Endometrial microvascular endothelial cells (primary cell): ENCODE results near the gene GUCA1A. TPM values are rescaled to one million over a fixed set of nuclear protein-coding genes. Genes with fewer than 3 reads are reported as not detected.

ENCODE experiments used
- in situ Hi-C: cut with HindIII; loops from 2 replicates; pipeline ENCODE4 v1.10.0; 2017; ENCODE audit warnings: low sequenced_read_pairs, low pct_unique_long_range_greater_than_20kb; ENCODE audit errors: inconsistent ontology term
- total RNA-seq: library from RNA; depleted of rRNA; stranded (reverse); fragments of >200 nt; gene quantifications from one replicate; pipeline ENCODE4 v1.2.3, GENCODE V29; 2015; ENCODE audit errors: inconsistent ontology term

Gene GUCA1A
- total RNA-seq: not detected

- in situ Hi-C loops: no loop called here
Measured at GRCh38 chr6:42173101-42173500, at the start of gene GUCA1A. Gene GUCA1A (plus strand): TSS chr6:42173364. CDS start chr6:42173614, 250 bp downstream.

GRCh38 chr6:42123379-42124103 is 49.6 kb upstream of the GUCA1A start:
- in situ Hi-C loops: no loop called here

- in situ Hi-C loops: no loop called here
Measured at GRCh38 chr6:42124223-42124836, 48.8 kb upstream of the GUCA1A start.

GRCh38 chr6:42125231-42125630 is 47.9 kb upstream of the GUCA1A start:
- in situ Hi-C loops: no loop called here

GRCh38 chr6:42125663-42126062 is 47.5 kb upstream of the GUCA1A start:
- in situ Hi-C loops: no loop called here

- in situ Hi-C loops: no loop called here
Measured at GRCh38 chr6:42128460-42129359, 44.5 kb upstream of the GUCA1A start.

GRCh38 chr6:42129360-42129676 is 43.8 kb upstream of the GUCA1A start:
- in situ Hi-C loops: no loop called here

GRCh38 chr6:42131531-42131930 is 41.6 kb upstream of the GUCA1A start:
- in situ Hi-C loops: no loop called here

GRCh38 chr6:42133926-42134325 is 39.2 kb upstream of the GUCA1A start:
- in situ Hi-C loops: no loop called here

GRCh38 chr6:42135161-42135560 is 38.0 kb upstream of the GUCA1A start:
- in situ Hi-C loops: no loop called here

- in situ Hi-C loops: no loop called here
Measured at GRCh38 chr6:42135722-42136121, 37.4 kb upstream of the GUCA1A start.

GRCh38 chr6:42136508-42137193 is 36.5 kb upstream of the GUCA1A start:
- in situ Hi-C loops: no loop called here

- in situ Hi-C loops: no loop called here
Measured at GRCh38 chr6:42137194-42137753, 35.9 kb upstream of the GUCA1A start.

GRCh38 chr6:42138190-42138589 is 35.0 kb upstream of the GUCA1A start:
- in situ Hi-C loops: no loop called here

- in situ Hi-C loops: no loop called here
Measured at GRCh38 chr6:42138630-42139619, 34.2 kb upstream of the GUCA1A start.

- in situ Hi-C loops: no loop called here
Measured at GRCh38 chr6:42140032-42140431, 33.1 kb upstream of the GUCA1A start.

- in situ Hi-C loops: no loop called here
Measured at GRCh38 chr6:42140756-42141602, 32.2 kb upstream of the GUCA1A start.
